ENCODE measurements around the gene CPT1A. TPM values are rescaled to one million over a fixed set of nuclear protein-coding genes. Genes with fewer than 3 reads are reported as not detected.

The CPT1A gene
- total and polyA plus RNA-seq, 10 of the 15 experiments (the other 5 are each of a cell fraction or from before 2014, with no cell fraction given) = 1.1 to 17.5 (median 6.0) TPM

DNA sequence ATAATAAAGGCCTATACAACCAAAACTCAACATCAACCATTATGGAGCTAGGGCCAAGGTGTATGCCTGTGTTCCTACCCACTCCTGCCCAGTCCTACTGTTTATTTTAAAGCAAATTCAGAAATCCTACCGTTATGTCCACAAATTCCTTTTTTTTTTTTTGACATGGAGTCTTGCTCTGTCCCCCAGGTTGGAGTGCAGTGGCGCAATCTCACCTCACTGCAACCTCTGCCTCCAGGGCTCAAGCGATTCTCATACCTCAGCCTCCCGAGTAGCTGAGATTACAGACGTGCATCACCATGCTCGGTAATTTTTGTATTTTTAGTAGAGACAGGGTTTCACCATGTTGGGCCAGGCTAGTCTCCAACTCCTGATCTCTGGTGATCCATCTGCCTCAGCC, 3.1 kb upstream of the CPT1A start:
- Histone ChIP-seq H3K27me3 (replicated peaks in 1 of 2; ENCODE audit: control insufficient read depth in 2 of 2, insufficient read depth in 2 of 2, low read length in 1 of 2) (no peaks in the 10 kb centered on the region), H2AFZ (ENCODE audit: control insufficient read depth, low read depth, low read length) (no peak overlapping the region), H3K27ac (ENCODE audit: control insufficient read depth, insufficient read depth) (no peak overlapping the region), H3K4me2 (ENCODE audit: control insufficient read depth, insufficient read depth) (no peak overlapping the region), H3K4me3 (no peak overlapping the region), H3K79me2 (ENCODE audit: control insufficient read depth, insufficient read depth, low read length) (no peaks in the 10 kb centered on the region; the same call in none of the 2 replicates), H3K9me3 (replicated peaks; ENCODE audit: control insufficient read depth, insufficient read depth, low read length) (no peaks in the 10 kb centered on the region), H3K4me1 (ENCODE audit: control insufficient read depth, insufficient read depth, low read length) (peaks cover 20% of the 10 kb centered on the region), H3K36me3 (ENCODE audit: control insufficient read depth in 2 of 2, insufficient read depth in 2 of 2, low read length in 1 of 2) (no peaks in the 10 kb centered on the region), H4K20me1 (ENCODE audit: control insufficient read depth, insufficient read depth) (no peaks in the 10 kb centered on the region), H3K9ac (ENCODE audit: control insufficient read depth, insufficient read depth, low read length) (no peak overlapping the region)
- no peak for DNase-seq (ENCODE audit: low read depth, low spot score)
- ChIA-PET SMC1A (ENCODE audit: uncharacterized antibody, unreplicated experiment) (interaction anchor here (0.8 to 1.2 kb wide), 3 partner anchors 26 to 109 kb away, joined by 3 read pairs; no protein-coding TSS in a partner anchor), RAD21 (ENCODE audit: unreplicated experiment) (interaction anchor here (1.5 kb wide), 1 partner anchor 212 kb away, joined by 4 read pairs; no protein-coding TSS in a partner anchor), CTCF (interaction anchor here (0.8 to 2.1 kb wide), 5 partner anchors 28 to 260 kb away, joined by 3 to 13 read pairs (median 5); no protein-coding TSS in a partner anchor), POLR2A (no interaction called here)
- TF ChIP-seq BHLHE40 (IDR thresholded peaks at IDR 0.05; ENCODE audit: borderline replicate concordance in 1 of 2, low read depth in 2 of 2, low read length in 1 of 2) = no peak
- TF ChIP-seq POLR2AphosphoS5 (IDR thresholded peaks at IDR 0.05; ENCODE audit: low read length) = no peak
- TF ChIP-seq NR2F1 (conservative IDR thresholded peaks at IDR 0.05) = no peak
- no peak for TF ChIP-seq MYC (IDR thresholded peaks at IDR 0.05; ENCODE audit: insufficient read depth, insufficient read length, insufficient replicate concordance, low read length, severe bottlenecking)
- TF ChIP-seq NR2C1 (IDR thresholded peaks at IDR 0.05) = no peak
- no peak for TF ChIP-seq NR2C2 (IDR thresholded peaks at IDR 0.05; ENCODE audit: borderline replicate concordance, control insufficient read depth, insufficient read length, low read depth)
- TF ChIP-seq CHD4 (IDR thresholded peaks at IDR 0.05) = no peak
- TF ChIP-seq, protein P1, sequence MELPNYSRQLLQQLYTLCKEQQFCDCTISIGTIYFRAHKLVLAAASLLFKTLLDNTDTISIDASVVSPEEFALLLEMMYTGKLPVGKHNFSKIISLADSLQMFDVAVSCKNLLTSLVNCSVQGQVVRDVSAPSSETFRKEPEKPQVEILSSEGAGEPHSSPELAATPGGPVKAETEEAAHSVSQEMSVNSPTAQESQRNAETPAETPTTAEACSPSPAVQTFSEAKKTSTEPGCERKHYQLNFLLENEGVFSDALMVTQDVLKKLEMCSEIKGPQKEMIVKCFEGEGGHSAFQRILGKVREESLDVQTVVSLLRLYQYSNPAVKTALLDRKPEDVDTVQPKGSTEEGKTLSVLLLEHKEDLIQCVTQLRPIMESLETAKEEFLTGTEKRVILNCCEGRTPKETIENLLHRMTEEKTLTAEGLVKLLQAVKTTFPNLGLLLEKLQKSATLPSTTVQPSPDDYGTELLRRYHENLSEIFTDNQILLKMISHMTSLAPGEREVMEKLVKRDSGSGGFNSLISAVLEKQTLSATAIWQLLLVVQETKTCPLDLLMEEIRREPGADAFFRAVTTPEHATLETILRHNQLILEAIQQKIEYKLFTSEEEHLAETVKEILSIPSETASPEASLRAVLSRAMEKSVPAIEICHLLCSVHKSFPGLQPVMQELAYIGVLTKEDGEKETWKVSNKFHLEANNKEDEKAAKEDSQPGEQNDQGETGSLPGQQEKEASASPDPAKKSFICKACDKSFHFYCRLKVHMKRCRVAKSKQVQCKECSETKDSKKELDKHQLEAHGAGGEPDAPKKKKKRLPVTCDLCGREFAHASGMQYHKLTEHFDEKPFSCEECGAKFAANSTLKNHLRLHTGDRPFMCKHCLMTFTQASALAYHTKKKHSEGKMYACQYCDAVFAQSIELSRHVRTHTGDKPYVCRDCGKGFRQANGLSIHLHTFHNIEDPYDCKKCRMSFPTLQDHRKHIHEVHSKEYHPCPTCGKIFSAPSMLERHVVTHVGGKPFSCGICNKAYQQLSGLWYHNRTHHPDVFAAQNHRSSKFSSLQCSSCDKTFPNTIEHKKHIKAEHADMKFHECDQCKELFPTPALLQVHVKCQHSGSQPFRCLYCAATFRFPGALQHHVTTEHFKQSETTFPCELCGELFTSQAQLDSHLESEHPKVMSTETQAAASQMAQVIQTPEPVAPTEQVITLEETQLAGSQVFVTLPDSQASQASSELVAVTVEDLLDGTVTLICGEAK (IDR thresholded peaks at IDR 0.05; ENCODE audit: borderline replicate concordance) = no peak
- no peak for TF ChIP-seq JUND (IDR thresholded peaks at IDR 0.05; ENCODE audit: low read depth, low read length)
- TF ChIP-seq ASH2L (IDR thresholded peaks at IDR 0.05; ENCODE audit: borderline replicate concordance, low read depth) = no peak
- TF ChIP-seq, protein P2, sequence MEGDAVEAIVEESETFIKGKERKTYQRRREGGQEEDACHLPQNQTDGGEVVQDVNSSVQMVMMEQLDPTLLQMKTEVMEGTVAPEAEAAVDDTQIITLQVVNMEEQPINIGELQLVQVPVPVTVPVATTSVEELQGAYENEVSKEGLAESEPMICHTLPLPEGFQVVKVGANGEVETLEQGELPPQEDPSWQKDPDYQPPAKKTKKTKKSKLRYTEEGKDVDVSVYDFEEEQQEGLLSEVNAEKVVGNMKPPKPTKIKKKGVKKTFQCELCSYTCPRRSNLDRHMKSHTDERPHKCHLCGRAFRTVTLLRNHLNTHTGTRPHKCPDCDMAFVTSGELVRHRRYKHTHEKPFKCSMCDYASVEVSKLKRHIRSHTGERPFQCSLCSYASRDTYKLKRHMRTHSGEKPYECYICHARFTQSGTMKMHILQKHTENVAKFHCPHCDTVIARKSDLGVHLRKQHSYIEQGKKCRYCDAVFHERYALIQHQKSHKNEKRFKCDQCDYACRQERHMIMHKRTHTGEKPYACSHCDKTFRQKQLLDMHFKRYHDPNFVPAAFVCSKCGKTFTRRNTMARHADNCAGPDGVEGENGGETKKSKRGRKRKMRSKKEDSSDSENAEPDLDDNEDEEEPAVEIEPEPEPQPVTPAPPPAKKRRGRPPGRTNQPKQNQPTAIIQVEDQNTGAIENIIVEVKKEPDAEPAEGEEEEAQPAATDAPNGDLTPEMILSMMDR (IDR thresholded peaks at IDR 0.05 in 2 of 3, conservative IDR thresholded peaks at IDR 0.05 in 1 of 3; ENCODE audit: control insufficient read depth in 2 of 3, extremely low read depth in 1 of 3, insufficient read depth in 1 of 3, low read depth in 3 of 3, low read length in 3 of 3) = no peak
- no peak for TF ChIP-seq NFXL1 (IDR thresholded peaks at IDR 0.05; ENCODE audit: borderline replicate concordance)
- no peak for TF ChIP-seq PML (IDR thresholded peaks at IDR 0.05; ENCODE audit: low read length)
- no peak for TF ChIP-seq BACH1 (IDR thresholded peaks at IDR 0.05; ENCODE audit: borderline replicate concordance)
- no peak for TF ChIP-seq E2F4 (IDR thresholded peaks at IDR 0.05; ENCODE audit: low read depth, low read length)
- TF ChIP-seq EGR1 (IDR thresholded peaks at IDR 0.05; ENCODE audit: borderline replicate concordance in 1 of 2, low read depth in 2 of 2, low read length in 2 of 2) = no peak
- no peak for TF ChIP-seq ZNF217 (IDR thresholded peaks at IDR 0.05)
- in situ Hi-C loops (cut with MboI) (no loop called here), intact Hi-C loops (cut with micrococcal nuclease; ENCODE audit: unreplicated experiment) (loop anchor here (5.0 to 10.0 kb wide), 4 partner anchors 210 to 452 kb away; no protein-coding TSS in a partner anchor)
- no peak for ATAC-seq
- 91% methylated on average over 6 of the region's 6 CpGs for WGBS (ENCODE audit: insufficient coverage, insufficient replicate concordance, low lambda C conversion rate, missing lambda C conversion rate)
- no peak for FAIRE-seq
- BruUV-seq (replicated peaks) = no TSS peak
